Immature natural killer cell (primary cell): Measurements from ENCODE around the gene SHISAL1. TPM values are rescaled to one million over a fixed set of nuclear protein-coding genes. Genes with fewer than 3 reads are reported as not detected.

ENCODE experiments used
- DNase-seq, 3 donors: peaks; one replicate each; pipeline ENCODE4 v3.0.0; 2022; ENCODE audit warnings: mixed read lengths in 1 of 3
- H3K27ac Mint-ChIP-seq, 6 donors: one replicate each; pipeline ENCODE4 v1.8.0; 2020; ENCODE audit warnings: mixed read lengths in 6 of 6, mild to moderate bottlenecking in 5 of 6, inconsistent platforms in 4 of 6, moderate library complexity in 3 of 6
- H3K27me3 Mint-ChIP-seq, 3 donors: one replicate each; pipeline ENCODE4 v1.8.0; 2020 to 2021; ENCODE audit warnings: low read depth in 3 of 3, mild to moderate bottlenecking in 3 of 3, mixed read lengths in 3 of 3, moderate library complexity in 3 of 3, inconsistent platforms in 1 of 3
- H3K36me3 Mint-ChIP-seq, 3 donors: one replicate each; pipeline ENCODE4 v1.8.0; 2020; ENCODE audit warnings: mixed read lengths in 3 of 3, inconsistent platforms in 2 of 3, mild to moderate bottlenecking in 2 of 3
- H3K4me1 Mint-ChIP-seq, 2 donors: one replicate each; pipeline ENCODE4 v1.8.0; 2020; ENCODE audit warnings: inconsistent platforms in 2 of 2, mild to moderate bottlenecking in 2 of 2, mixed read lengths in 2 of 2, moderate library complexity in 1 of 2
- H3K4me3 Mint-ChIP-seq, 5 donors: one replicate each; pipeline ENCODE4 v1.8.0; 2020; ENCODE audit warnings: mild to moderate bottlenecking in 5 of 5, mixed read lengths in 5 of 5, inconsistent platforms in 3 of 5, moderate library complexity in 3 of 5
- H3K9me3 Mint-ChIP-seq, 6 donors: one replicate each; pipeline ENCODE4 v1.8.0; 2020; ENCODE audit warnings: mild to moderate bottlenecking in 6 of 6, mixed read lengths in 6 of 6, inconsistent platforms in 4 of 6, moderate library complexity in 3 of 6
- polyA plus RNA-seq, 3 donors: library from polyadenylated mRNA; unstranded; fragments of 300-500 nt; fragmentation: Illumina TruSeq; gene quantifications; one replicate each; pipeline ENCODE4 v1.2.3, GENCODE V29; 2021

SHISAL1 gene
- polyA plus RNA-seq, 3 donors from 2014 or later: not detected

GRCh38 chr22:44295406-44295805, 17.3 kb downstream of the SHISAL1 start:
- Mint-ChIP-seq H3K27me3 (peaks cover 0 to 8% (median 3%) of the 10 kb centered on the region in 3 donors), H3K9me3 (no peaks in the 10 kb centered on the region), H3K4me3 (no peak overlapping the region), H3K4me1 (peaks cover 8 to 12% of the 10 kb centered on the region in 2 donors), H3K27ac (no peak overlapping the region), H3K36me3 (peaks cover 0 to 4% (median 0%) of the 10 kb centered on the region in 3 donors)
- no peak for DNase-seq

DNA sequence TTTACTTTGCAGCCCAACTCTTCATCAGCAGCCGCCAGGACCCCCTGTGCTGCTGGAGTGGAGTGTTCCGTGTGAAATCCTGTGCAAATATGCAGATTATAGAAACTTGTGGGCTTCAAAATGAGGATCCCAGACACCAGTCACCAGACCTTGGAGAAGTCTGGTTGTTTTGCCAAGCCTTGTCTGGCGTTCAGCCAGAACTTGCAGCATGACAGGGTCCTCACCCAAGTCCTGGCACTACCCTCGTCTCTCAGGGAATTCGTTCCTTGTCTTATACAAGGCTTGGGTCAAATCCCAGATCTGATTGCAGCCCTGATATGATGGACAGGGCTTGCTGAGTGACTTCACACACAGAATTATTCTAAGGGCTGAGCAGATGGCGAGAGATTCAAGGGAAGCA, 18.9 kb downstream of the SHISAL1 start:
- DNase-seq: no peak
- peaks cover 0 to 6% (median 2%) of the 10 kb centered on the region in 3 donors for H3K27me3 Mint-ChIP-seq
- H3K9me3 Mint-ChIP-seq: no peaks in the 10 kb centered on the region
- H3K4me3 Mint-ChIP-seq: no peak overlapping the region
- H3K27ac Mint-ChIP-seq: no peak overlapping the region
- H3K4me1 Mint-ChIP-seq: peaks cover 8 to 12% of the 10 kb centered on the region in 2 donors
- H3K36me3 Mint-ChIP-seq: peaks cover 0 to 4% (median 0%) of the 10 kb centered on the region in 3 donors

GRCh38 chr22:44293034-44293433, 19.7 kb downstream of the SHISAL1 start:
- Mint-ChIP-seq H3K27me3 (peaks cover 0 to 6% (median 2%) of the 10 kb centered on the region in 3 donors), H3K27ac (no peak overlapping the region), H3K4me3 (no peak overlapping the region), H3K9me3 (no peaks in the 10 kb centered on the region), H3K36me3 (peaks cover 0 to 4% (median 0%) of the 10 kb centered on the region in 3 donors), H3K4me1 (peaks cover 8 to 12% of the 10 kb centered on the region in 2 donors)
- DNase-seq: no peak

GRCh38 chr22:44292521-44292920, 20.2 kb downstream of the SHISAL1 start:
- DNase-seq: no peak
- Mint-ChIP-seq H3K36me3 (peaks cover 0 to 4% (median 0%) of the 10 kb centered on the region in 3 donors), H3K4me3 (no peak overlapping the region), H3K9me3 (no peaks in the 10 kb centered on the region), H3K27me3 (peaks cover 0 to 6% (median 2%) of the 10 kb centered on the region in 3 donors), H3K4me1 (peaks cover 8 to 12% of the 10 kb centered on the region in 2 donors), H3K27ac (no peak overlapping the region)

GRCh38 chr22:44291674-44292360, 20.9 kb downstream of the SHISAL1 start:
- H3K9me3 Mint-ChIP-seq: no peaks in the 10 kb centered on the region
- H3K4me1 Mint-ChIP-seq: peaks cover 8 to 12% of the 10 kb centered on the region in 2 donors
- peaks cover 0 to 6% (median 2%) of the 10 kb centered on the region in 3 donors for H3K27me3 Mint-ChIP-seq
- no peak for DNase-seq
- H3K4me3 Mint-ChIP-seq: peak overlapping the region in 1 of 5 donors; percentile 10
- peaks cover 0 to 4% (median 0%) of the 10 kb centered on the region in 3 donors for H3K36me3 Mint-ChIP-seq
- peak overlapping the region in 1 of 6 donors; percentile 13 for H3K27ac Mint-ChIP-seq

DNA sequence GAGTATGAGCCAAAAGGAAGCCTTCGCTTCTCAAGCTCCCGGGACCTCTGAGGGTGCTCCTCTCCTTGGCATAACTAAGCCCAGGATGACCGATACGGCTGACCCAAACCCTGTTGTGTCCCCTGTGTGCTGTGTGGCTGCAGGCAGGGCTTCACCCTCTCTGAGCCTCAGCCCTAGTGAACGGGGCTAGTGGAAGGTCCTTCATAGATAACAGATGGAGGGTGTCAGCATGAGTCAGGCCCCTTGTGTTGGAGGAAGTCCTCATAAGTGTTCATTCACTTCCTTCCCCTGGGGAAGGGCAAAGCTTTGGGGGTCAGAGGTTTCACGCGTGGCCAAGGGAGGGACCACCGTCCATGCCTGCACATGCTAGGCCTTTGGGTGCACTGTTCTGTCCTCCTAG, 21.5 kb downstream of the SHISAL1 start:
- no peak overlapping the region for H3K27ac Mint-ChIP-seq
- H3K36me3 Mint-ChIP-seq: peaks cover 0 to 4% (median 0%) of the 10 kb centered on the region in 3 donors
- H3K4me3 Mint-ChIP-seq: peak overlapping the region in 1 of 5 donors; percentile 10
- peaks cover 0 to 6% (median 2%) of the 10 kb centered on the region in 3 donors for H3K27me3 Mint-ChIP-seq
- H3K9me3 Mint-ChIP-seq: no peaks in the 10 kb centered on the region
- DNase-seq: no peak
- peaks cover 8 to 12% of the 10 kb centered on the region in 2 donors for H3K4me1 Mint-ChIP-seq

GRCh38 chr22:44289414-44290171, 23.2 kb downstream of the SHISAL1 start:
- DNase-seq: no peak
- H3K4me1 Mint-ChIP-seq: peaks cover 8 to 12% of the 10 kb centered on the region in 2 donors
- H3K27me3 Mint-ChIP-seq: peaks cover 0 to 8% (median 4%) of the 10 kb centered on the region in 3 donors
- no peak overlapping the region for H3K4me3 Mint-ChIP-seq
- peaks cover 0 to 4% (median 0%) of the 10 kb centered on the region in 3 donors for H3K36me3 Mint-ChIP-seq
- no peaks in the 10 kb centered on the region for H3K9me3 Mint-ChIP-seq
- peak overlapping the region in 1 of 6 donors; percentile 16 for H3K27ac Mint-ChIP-seq

DNA sequence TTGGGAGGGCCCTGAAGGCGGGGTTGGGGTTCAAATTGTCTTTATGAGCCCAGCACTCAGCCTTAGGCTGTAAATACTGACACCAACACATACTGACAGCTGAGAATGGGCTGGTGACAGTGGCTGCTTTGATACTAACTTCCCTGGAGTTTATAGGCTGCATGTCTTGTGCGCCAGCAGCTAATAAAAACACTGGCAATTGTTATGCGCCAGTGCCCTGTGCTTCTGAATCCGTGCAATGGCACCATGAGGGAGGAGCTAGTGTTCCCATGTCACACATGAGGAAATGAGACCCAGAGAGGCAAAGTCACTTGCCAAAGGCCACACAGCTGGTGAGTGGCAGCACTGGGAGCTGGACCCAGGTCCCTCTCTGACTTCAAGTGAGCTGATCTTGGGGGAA, 23.8 kb downstream of the SHISAL1 start:
- Mint-ChIP-seq H3K4me3 (no peak overlapping the region), H3K27ac (no peak overlapping the region), H3K4me1 (peaks cover 8 to 12% of the 10 kb centered on the region in 2 donors), H3K36me3 (peaks cover 0 to under 1% (median 0%) of the 10 kb centered on the region in 3 donors), H3K9me3 (no peaks in the 10 kb centered on the region), H3K27me3 (peaks cover 0 to 6% (median 4%) of the 10 kb centered on the region in 3 donors)
- DNase-seq: no peak

DNA sequence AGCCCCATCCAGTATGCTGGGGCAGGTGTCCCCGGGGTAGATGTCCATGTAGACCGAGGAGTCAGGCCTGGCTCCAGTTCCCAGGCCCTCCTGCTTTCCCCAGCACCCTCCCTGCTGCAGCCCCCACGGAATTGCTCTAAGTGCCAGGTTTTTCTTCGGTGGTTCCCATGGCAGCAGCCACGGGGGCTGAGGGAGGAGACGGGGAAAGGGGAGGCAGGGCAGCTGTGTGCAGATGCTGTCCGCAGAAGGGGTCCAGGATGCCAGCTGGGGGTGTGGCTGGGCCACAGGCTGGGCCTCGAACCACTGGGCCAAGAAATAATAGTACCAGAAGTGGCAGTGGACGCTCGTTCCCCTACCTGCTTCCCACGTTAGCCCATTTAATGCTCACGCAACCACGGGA, 25.0 kb downstream of the SHISAL1 start:
- peaks cover 8 to 12% of the 10 kb centered on the region in 2 donors for H3K4me1 Mint-ChIP-seq
- peaks cover 0 to 5% (median 5%) of the 10 kb centered on the region in 3 donors for H3K27me3 Mint-ChIP-seq
- no peaks in the 10 kb centered on the region for H3K9me3 Mint-ChIP-seq
- H3K36me3 Mint-ChIP-seq: no peaks in the 10 kb centered on the region
- H3K4me3 Mint-ChIP-seq: no peak overlapping the region
- H3K27ac Mint-ChIP-seq: no peak overlapping the region
- no peak for DNase-seq

DNA sequence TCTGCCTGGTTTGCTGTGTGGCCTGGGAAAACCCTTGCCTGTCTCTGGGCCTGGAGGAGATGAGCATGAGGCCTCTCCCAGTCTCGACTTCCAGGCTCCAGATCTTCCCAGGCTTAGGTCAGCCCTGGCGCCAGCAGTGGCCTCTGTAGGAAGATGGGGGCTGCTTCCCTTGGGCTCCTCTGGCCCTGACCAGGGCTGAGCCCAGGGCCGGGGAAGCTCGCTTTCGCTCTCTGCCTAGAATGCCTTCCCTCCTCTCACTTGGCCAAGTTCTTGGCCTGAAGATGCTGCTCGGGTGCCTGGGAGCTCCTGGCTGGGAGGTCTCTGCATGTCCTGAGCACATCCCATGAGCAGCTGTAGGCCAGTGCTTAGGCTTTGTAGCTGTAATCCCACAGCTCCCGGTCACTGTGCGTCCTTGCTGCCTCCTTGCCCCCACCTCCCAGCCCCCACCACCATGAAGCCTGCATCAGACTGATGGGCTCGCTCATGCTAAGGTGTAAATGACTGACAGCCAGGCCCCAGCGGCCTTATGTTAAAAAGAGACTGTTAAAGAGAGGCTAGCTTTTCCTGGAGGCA, 25.5 kb downstream of the SHISAL1 start:
- no peak for DNase-seq
- Mint-ChIP-seq H3K27ac (no peak overlapping the region), H3K9me3 (no peaks in the 10 kb centered on the region), H3K36me3 (no peaks in the 10 kb centered on the region), H3K4me1 (peaks cover 8 to 12% of the 10 kb centered on the region in 2 donors), H3K4me3 (no peak overlapping the region), H3K27me3 (peaks cover 0 to 5% (median 3%) of the 10 kb centered on the region in 3 donors)

GRCh38 chr22:44286646-44287045, 26.1 kb downstream of the SHISAL1 start:
- peaks cover 0 to 3% (median 2%) of the 10 kb centered on the region in 3 donors for H3K27me3 Mint-ChIP-seq
- H3K36me3 Mint-ChIP-seq: no peaks in the 10 kb centered on the region
- no peak for DNase-seq
- H3K4me3 Mint-ChIP-seq: no peak overlapping the region
- H3K4me1 Mint-ChIP-seq: peaks cover 5 to 9% of the 10 kb centered on the region in 2 donors
- H3K27ac Mint-ChIP-seq: no peak overlapping the region
- no peaks in the 10 kb centered on the region for H3K9me3 Mint-ChIP-seq

GRCh38 chr22:44284711-44285110, 28.0 kb downstream of the SHISAL1 start:
- Mint-ChIP-seq H3K27ac (no peak overlapping the region), H3K9me3 (no peaks in the 10 kb centered on the region), H3K27me3 (peaks cover 0 to 3% (median 2%) of the 10 kb centered on the region in 3 donors)

GRCh38 chr22:44281768-44282637, 30.7 kb downstream of the SHISAL1 start:
- peaks cover 3 to 9% (median 7%) of the 10 kb centered on the region in 3 donors for H3K27me3 Mint-ChIP-seq
- no peaks in the 10 kb centered on the region for H3K9me3 Mint-ChIP-seq
- H3K4me1 Mint-ChIP-seq: no peaks in the 10 kb centered on the region
- no peak overlapping the region for H3K27ac Mint-ChIP-seq
- no peak overlapping the region for H3K4me3 Mint-ChIP-seq
- DNase-seq: no peak
- no peaks in the 10 kb centered on the region for H3K36me3 Mint-ChIP-seq

More at GRCh38 chr22:44284711-44285110, 28.0 kb downstream of the SHISAL1 start:
- H3K4me3 Mint-ChIP-seq: no peak overlapping the region
- no peak for DNase-seq
- H3K36me3 Mint-ChIP-seq: no peaks in the 10 kb centered on the region
- H3K4me1 Mint-ChIP-seq: no peaks in the 10 kb centered on the region
